BE2C (cell line): Measurements from ENCODE around the gene RNF2.
"Not testable (repeated sequence)": the region's sequence is repeated elsewhere in the genome, so short reads cannot be mapped to it uniquely, and the experiment has no call there.

Experiments used
- DNase-seq: peaks from one replicate; pipeline ENCODE4 v3.0.0-alpha.2; 2020
- H3K27me3 ChIP-seq: fragments of 250-450 bp; sonication (Bioruptor Pico); 2 replicates; pipeline ENCODE4 v1.5.1; 2020; ENCODE audit warnings: mild to moderate bottlenecking
- H3K36me3 ChIP-seq: fragments of 250-450 bp; sonication (Bioruptor Pico); 2 replicates; pipeline ENCODE4 v1.5.1; 2020; ENCODE audit warnings: mild to moderate bottlenecking
- H3K4me1 ChIP-seq: fragments of 250-450 bp; sonication (Bioruptor Pico); 2 replicates; pipeline ENCODE4 v1.5.1; 2020
- H3K4me3 ChIP-seq: 2 replicates; pipeline ENCODE4 v1.5.1; 2011; ENCODE audit warnings: low read depth, low read length
- H3K9me3 ChIP-seq: fragments of 250-450 bp; sonication (Bioruptor Pico); 2 replicates; pipeline ENCODE4 v1.5.1; 2020
- TF ChIP-seq, protein P1 (sequence below): IDR thresholded peaks from 2 replicates; pipeline ENCODE4 v1.5.1; 2012; ENCODE audit warnings: mild to moderate bottlenecking, low read depth, low read length

Gene RNF2

DNA sequence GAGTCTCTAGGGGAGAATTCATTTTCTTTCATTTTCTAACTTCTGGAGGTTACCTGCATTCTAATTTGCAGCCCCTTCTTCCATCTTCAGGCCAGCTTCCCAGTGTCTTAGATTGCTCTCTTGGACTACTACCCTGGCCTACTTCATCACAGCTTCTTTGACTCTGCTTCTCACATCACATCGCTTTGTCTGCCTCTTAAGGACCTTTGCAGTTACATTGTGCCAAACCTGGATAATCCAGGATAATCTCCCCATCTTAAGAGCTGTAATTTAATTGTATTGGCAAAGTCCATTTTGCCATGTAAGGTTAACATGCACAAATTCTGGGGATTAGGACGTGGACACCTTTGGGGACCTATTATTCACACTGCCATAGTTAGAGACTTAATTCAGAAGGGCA lies 18.4 kb downstream of the RNF2 start:
- Histone ChIP-seq H3K27me3 (no peaks in the 10 kb centered on the region), H3K4me1 (peaks cover 4% of the 10 kb centered on the region; the same call in 1 of the 2 replicates), H3K9me3 (peaks cover 3% of the 10 kb centered on the region; the same call in 1 of the 2 replicates), H3K36me3 (no peaks in the 10 kb centered on the region), H3K4me3 (no peak overlapping the region)
- no peak for DNase-seq
- TF ChIP-seq, protein P1, sequence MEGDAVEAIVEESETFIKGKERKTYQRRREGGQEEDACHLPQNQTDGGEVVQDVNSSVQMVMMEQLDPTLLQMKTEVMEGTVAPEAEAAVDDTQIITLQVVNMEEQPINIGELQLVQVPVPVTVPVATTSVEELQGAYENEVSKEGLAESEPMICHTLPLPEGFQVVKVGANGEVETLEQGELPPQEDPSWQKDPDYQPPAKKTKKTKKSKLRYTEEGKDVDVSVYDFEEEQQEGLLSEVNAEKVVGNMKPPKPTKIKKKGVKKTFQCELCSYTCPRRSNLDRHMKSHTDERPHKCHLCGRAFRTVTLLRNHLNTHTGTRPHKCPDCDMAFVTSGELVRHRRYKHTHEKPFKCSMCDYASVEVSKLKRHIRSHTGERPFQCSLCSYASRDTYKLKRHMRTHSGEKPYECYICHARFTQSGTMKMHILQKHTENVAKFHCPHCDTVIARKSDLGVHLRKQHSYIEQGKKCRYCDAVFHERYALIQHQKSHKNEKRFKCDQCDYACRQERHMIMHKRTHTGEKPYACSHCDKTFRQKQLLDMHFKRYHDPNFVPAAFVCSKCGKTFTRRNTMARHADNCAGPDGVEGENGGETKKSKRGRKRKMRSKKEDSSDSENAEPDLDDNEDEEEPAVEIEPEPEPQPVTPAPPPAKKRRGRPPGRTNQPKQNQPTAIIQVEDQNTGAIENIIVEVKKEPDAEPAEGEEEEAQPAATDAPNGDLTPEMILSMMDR, result no peak

GRCh38 chr1:185065006-185065405 lies 19.6 kb downstream of the RNF2 start:
- not testable (repeated sequence) for H3K4me3 ChIP-seq, H3K4me1 ChIP-seq, H3K27me3 ChIP-seq, H3K9me3 ChIP-seq, H3K36me3 ChIP-seq, DNase-seq

- TF ChIP-seq, protein P1, result no peak
- no peak for DNase-seq
- H3K4me1 ChIP-seq, result no peaks in the 10 kb centered on the region
- H3K36me3 ChIP-seq, result no peaks in the 10 kb centered on the region
- H3K9me3 ChIP-seq, result peaks cover 3% of the 10 kb centered on the region; the same call in 1 of the 2 replicates
- no peaks in the 10 kb centered on the region for H3K27me3 ChIP-seq
- no peak overlapping the region for H3K4me3 ChIP-seq
Observed at GRCh38 chr1:185066181-185066580, 20.8 kb downstream of the RNF2 start.

DNA sequence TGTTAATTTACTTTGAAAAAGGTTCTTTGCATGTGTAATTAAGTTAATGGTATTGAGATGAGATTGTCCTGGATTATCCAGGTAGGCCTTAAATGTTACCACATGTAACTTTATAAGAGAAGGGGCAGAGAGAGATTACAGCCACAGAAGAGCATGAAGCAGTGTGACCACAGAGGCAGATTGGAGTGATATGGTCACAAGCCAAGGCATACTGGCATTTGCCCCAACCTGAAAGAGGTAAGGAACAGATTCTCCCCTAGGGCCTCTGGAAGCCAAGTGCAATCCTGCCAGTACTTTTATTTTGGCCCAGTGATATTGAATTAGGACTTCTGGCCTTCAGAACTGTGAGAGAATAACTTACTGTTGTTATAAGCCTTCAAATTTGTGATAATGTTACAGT lies 23.0 kb downstream of the RNF2 start:
- no peak overlapping the region for H3K4me3 ChIP-seq
- H3K4me1 ChIP-seq, result no peaks in the 10 kb centered on the region
- DNase-seq, result no peak
- no peaks in the 10 kb centered on the region for H3K36me3 ChIP-seq
- peaks cover 3% of the 10 kb centered on the region; the same call in 1 of the 2 replicates for H3K9me3 ChIP-seq
- TF ChIP-seq, protein P1, result no peak
- H3K27me3 ChIP-seq, result no peaks in the 10 kb centered on the region

- no peak overlapping the region for H3K4me3 ChIP-seq
- DNase-seq, result no peak
- H3K9me3 ChIP-seq, result peaks cover 3% of the 10 kb centered on the region; the same call in 1 of the 2 replicates
- H3K36me3 ChIP-seq, result no peaks in the 10 kb centered on the region
- H3K4me1 ChIP-seq, result no peaks in the 10 kb centered on the region
- no peaks in the 10 kb centered on the region for H3K27me3 ChIP-seq
- TF ChIP-seq, protein P1, result no peak
Observed at GRCh38 chr1:185069202-185069772, 23.9 kb downstream of the RNF2 start.

- H3K4me3 ChIP-seq, result no peak overlapping the region
- H3K36me3 ChIP-seq, result no peaks in the 10 kb centered on the region
- DNase-seq, result no peak
- TF ChIP-seq, protein P1, result no peak
- H3K4me1 ChIP-seq, result no peaks in the 10 kb centered on the region
- peaks cover 3% of the 10 kb centered on the region; the same call in 1 of the 2 replicates for H3K9me3 ChIP-seq
- no peaks in the 10 kb centered on the region for H3K27me3 ChIP-seq
Observed at GRCh38 chr1:185070051-185070450, 24.7 kb downstream of the RNF2 start.
